HG03460 (cell line): ENCODE measurements around the gene TWIST2.

Experiments used
- ATAC-seq: cut with Tn5 transposase; IDR thresholded peaks from one replicate; pipeline ENCODE4 v1.9.1; 2021; ENCODE audit not compliant: unreplicated experiment

The TWIST2 gene

DNA sequence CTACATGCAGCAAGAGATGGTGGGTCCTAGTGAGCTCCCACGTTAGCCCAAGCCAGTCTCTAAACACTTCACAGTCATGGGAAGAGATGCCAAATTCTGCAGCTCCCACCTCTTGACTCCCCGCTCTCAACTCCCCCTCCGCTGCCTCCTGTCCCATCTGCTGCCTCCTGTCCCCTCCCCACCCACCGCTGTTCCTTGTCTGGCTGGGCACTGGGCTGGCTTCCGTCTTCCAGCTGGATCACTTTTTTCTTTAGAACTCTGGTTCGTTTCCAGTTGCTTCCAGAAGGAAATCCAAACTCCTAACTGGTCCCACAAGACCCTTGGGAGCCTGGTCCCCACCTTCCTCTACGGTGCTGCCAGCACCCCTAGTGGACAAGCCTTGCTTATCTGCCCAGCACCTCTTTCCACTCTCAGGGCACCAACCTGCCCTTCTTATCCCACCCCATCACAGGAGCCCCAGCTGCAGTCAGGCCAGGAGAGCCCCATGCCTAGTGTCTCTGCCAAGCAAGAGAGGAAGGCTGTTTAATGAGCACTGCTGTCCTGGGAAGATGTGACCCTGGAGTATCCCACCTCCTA lies 12.1 kb upstream of the TWIST2 start:
- ATAC-seq: no peak

DNA sequence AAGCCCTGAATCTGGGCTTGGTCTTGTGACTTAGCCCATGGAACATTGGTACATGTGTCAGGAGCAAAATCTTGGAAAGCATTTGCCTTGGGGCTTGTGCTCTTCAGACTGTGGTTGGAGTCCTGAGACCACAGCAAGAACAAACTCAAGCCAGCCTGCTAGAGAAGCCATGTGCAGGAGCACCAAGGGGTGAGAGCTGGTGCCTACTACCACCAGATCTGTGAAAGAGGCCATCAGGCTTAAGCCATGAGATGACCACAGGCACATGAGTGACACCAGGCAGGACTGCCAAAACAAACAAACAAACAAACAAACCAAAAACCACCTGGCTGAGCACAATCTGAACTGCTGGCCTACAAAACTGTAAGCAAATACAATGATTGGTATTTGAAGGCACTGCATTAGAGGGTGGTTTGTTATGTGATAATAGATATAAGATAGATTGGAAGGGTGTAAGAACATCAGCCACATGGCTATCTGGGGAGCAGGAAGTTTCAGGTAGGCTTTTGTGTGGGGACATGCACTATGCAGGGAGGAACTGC lies 9.0 kb upstream of the TWIST2 start:
- no peak for ATAC-seq

- ATAC-seq: no peak
These were observed 8.5 kb upstream of the TWIST2 start for GRCh38 chr2:238839428-238839827.

DNA sequence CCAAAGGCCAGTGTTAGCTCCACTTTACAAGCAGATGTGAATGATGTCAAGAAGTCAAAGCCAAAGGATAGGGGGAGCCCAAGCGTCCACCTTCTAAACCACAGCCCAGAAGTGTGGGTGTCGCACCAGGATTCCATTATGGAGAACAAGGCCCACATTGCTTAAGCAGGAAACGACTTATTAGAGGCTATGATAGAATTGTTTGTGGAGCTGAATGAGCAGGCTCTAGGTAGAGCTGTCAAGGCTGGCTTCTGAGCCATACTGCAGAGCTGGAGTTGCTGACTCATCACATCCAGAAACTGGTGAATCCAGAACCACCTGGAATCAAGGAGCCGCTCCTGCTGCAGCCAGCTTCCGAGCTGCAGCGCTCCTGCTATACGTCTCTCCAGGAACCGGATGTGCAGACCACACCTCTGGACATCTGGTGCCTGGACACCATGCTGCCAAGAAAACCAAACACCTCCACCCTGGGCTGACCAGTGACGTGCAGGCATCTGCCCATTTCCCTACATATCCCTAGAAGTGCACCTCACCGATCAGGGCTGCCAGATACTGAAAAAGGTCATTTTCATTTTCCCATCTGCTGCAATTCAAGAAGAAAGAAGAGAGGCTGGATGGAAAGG lies 6.2 kb upstream of the TWIST2 start:
- ATAC-seq: no peak

DNA sequence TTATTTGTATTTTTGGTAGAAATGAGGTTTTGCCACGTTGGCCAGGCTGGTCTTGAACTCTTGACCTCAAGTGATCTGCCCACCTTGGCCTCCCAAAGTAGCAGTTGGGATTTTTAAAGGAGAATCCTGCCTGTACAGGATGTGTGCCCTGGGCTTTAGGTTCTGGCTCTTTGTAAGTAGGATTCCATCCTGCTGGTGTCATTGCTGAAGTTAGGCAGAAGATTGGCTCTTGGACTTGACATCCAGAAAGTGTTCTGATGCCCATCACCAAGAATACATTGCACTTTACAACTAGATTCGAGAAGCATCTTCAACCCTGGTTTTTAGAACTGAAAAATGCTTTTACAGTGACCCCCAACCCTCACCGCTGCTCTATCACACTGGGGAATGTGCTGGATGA lies 4.4 kb upstream of the TWIST2 start:
- ATAC-seq: no peak

DNA sequence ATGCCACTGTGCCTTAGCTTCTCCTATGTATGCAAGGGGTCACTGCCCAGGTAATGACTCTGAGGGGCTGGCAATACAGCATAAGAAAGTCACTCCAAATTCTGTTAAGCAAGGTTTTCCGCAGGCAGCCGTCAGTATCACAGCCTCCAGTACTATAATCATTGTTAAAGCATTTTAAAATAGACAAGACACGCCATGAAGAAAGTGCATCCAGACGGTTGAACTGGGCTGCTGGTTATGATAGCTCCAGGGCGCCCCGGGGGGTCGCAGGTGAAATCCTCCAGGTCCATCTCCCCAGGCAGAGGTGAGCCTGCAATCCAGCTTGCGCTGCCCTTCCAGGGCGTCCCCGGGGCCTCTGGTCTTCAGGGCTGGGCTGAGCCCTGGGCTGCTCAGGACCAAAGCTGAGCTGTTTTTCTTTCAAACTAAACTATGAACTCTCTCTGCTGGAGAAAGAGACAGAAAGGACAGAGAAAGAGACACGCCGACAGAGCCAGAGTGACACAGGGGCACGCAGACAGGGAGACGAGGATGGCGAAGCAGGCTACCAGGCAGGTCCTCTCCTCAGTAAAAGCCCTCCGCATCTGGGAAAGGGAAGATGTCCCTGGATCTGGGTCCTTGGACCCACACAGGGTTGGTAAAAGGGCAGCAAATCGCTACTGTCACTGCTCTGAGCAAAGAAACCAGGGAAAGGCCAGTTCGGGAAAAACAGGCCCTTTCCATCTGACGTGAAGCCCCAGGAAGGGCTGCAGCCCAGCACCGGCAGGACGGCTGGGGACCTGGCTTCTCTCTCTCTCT lies 2.1 kb upstream of the TWIST2 start:
- ATAC-seq: no peak

DNA sequence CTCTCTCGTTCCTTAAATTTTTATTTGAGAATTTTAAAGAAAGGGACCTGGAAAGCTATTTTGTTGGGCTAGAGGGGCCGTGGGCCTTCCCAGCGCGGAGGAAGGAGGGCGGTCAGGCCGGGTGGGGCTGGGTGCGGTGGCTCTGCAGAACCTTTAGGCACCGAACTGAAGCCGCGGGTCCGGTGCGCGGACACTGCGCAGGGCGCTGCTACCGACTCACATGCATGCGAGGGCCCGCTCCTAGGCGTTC lies 1.6 kb upstream of the TWIST2 start:
- no peak for ATAC-seq

DNA sequence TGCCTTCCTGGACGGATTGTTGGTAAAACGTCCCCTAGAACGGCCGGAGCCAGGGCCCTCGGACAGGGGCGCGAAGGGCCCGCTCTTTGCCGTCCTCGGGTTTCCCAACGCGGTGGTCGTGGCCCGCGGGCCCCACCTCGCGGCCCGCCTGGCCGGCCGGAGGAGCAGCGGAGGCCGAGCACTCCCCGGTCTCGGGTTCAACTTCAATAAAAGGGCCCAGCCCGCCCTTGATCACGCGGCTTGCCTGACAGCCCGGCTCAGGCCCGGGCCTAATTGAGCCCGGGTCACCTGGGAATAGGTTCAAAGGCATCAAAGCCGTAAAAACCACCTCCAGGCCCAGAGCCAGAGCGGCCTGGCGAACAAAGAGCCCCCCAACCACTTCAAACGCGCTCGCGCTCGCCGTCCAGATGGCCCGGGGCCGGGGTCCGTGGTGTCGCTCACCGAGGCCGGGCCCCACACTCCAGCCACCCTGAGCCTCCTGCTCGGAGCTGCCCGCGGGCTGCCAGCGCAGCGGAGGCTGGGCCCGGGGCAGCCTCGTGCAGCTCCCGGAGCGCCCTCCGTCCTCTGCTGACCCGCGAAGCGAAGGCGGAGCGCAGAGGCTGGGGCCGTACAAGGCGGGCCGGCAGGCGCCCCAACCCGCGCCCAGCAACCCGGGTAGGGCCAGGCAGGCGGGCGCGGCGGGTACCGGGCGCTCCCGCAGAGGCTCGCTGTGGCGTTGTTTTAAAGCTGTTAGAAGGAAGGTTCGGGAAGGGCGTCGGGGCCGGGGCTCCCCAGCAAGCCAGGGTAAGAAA lies 1.1 kb upstream of the TWIST2 start:
- no peak for ATAC-seq

- no peak for ATAC-seq
These were observed 475 bp upstream of the TWIST2 start for GRCh38 chr2:238847419-238847801.

GRCh38 chr2:238848691-238848975 lies 748 bp downstream of the TWIST2 start:
- ATAC-seq: no peak

DNA sequence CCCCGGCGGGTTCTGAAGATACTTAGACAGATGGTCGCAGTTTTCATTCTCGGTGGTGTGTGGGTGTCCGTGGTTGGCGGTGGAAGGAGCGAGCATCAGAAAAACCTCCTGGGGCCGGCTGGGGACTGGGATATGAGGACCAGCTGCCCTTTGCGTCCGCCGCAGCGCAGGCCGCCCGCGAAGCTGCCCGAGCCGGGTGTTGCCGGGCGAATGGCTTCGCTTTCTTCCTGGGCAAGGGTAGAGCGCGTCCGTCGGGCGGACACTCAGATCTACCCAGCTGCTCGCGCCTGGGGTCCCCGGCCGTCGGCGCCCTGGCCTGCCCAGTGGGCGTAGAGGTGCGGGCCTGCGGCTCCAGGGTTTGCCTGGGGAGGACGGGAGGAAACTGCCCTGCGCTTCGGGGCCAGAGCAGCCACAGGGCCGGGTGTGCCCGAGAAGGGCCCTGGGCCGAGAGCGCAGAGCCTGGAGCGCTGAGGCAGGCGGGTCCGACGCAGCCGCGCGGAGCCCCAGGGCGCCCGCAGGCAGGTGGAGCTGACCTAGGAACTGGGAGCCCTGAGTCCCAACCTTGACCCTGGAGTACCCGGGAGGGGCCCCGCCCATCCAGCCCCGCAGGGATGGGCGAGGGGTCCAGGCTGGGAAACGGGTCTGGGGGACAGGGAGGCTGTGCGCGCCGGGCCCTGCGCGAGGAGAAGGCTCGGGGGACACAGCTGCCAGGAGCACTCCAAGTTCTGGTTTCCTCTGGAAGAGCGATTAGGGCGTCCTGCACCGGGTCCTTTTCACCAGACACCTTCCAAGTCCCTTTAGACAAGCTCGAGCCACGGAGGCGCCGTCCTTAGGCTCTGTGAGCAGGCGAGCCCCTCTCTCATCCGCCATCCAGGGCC lies 1.3 kb downstream of the TWIST2 start:
- ATAC-seq: no peak

- ATAC-seq: no peak
These were observed 2.2 kb downstream of the TWIST2 start for GRCh38 chr2:238850091-238850490.

DNA sequence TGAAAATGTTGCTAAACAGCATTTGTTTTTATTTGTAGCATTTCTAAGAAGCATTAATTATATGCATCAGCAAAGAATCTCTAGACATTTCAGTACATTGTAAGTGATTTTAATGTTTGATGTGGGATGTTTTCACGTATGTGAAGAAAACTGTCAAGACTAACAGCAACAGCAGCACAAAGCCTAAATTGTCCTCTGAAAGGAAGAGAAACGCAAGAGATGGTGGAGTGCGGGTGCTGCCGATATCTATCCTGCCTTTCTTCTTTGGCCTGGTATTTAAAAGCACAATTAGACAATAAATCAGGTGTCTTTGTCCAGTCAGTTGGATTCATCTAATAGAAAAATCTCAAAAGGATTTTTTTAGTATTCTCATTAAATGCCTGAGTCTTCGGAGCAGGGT lies 3.1 kb downstream of the TWIST2 start:
- ATAC-seq: no peak

DNA sequence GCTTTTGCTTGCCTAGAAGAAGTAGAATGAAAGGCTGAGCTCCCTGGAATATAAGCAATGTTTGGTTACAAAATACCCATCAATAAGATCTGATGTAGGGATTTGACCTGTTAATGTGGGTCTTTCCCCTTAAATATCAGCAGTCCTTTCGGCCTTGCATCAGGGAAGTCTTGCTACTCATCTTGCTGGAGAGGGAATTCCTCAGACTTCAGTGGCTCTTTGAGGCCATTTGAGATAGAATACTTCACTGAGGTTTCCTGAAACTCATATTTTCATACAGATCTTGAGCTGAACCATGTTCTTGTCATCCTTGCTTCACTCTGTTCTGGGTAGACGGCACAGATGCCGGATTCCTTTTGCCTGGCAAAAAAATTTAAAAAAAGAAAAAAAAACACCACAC lies 3.9 kb downstream of the TWIST2 start:
- ATAC-seq: no peak

- ATAC-seq: no peak
These were observed 4.5 kb downstream of the TWIST2 start for GRCh38 chr2:238852206-238852869.

DNA sequence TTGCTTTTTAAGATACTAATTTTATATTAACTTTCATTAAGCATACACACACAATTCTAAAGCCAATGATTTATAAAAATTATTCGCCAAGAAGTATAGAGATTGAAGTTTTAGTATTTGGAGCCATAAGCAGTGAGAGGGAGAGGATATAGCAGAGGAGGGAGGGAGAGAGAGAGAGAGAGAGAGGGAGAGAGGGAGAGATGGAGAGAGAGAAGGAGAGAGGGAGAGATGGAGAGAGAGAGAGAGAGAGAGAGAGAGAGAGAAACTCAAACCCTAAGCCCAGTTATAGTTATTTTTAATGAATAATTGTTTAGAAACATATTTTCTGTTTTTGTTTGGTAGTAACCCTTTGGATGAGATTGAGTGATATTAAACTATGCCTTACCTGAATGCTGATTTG lies 5.3 kb downstream of the TWIST2 start:
- no peak for ATAC-seq

GRCh38 chr2:238853721-238854120 lies 5.8 kb downstream of the TWIST2 start:
- no peak for ATAC-seq

- no peak for ATAC-seq
These were observed 6.4 kb downstream of the TWIST2 start for GRCh38 chr2:238854246-238854645.

DNA sequence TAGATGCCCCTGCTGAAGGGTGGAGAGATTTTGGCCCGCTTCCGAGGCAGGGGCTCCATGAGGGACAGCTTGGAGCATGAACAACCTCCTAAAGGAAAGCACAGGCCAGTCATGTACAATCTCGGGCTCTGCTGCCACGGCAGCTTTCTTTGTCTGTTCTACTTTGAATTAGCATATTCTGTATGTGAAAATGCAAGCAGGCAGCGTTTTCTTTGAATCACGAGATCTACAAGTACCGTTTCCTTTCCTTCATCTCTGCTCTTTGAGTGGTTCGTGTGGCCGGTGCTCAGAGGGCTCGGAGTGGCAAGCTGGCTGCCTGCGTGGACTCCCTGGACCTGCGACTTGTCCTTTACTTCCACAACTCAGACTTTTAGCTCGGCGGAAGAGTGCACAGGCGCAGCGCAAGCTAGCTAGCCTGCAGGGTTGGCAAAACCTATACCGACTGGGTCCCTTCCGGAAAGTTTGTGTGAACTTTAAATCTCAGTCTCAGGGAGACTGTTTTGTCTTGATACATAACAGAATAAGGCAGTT lies 6.9 kb downstream of the TWIST2 start:
- no peak for ATAC-seq

- no peak for ATAC-seq
These were observed 7.4 kb downstream of the TWIST2 start for GRCh38 chr2:238855299-238855698.
